Memory B cell (primary cell): ENCODE data around the gene NT5E.
"Not testable (repeated sequence)": the region's sequence is repeated elsewhere in the genome, so short reads cannot be mapped to it uniquely, and the experiment has no call there.

ENCODE experiments used
- ATAC-seq: fragments of 150-1000 bp; cut with Tn5 transposase; 2 replicates; pipeline ENCODE4 v1.10.0; 2021; ENCODE audit warnings: low read depth, mild to moderate bottlenecking, moderate library complexity
- DNase-seq, 2 donors: peaks; one replicate each; pipeline ENCODE4 v3.0.0; 2022; ENCODE audit warnings: low spot score in 2 of 2
- H3K27ac Mint-ChIP-seq: one replicate; pipeline ENCODE4 v1.8.0; 2022; ENCODE audit warnings: mild to moderate bottlenecking, moderate library complexity, mixed read lengths
- H3K27me3 Mint-ChIP-seq: one replicate; pipeline ENCODE4 v1.8.0; 2022; ENCODE audit warnings: mixed read lengths
- H3K36me3 Mint-ChIP-seq: one replicate; pipeline ENCODE4 v1.8.0; 2022; ENCODE audit warnings: mild to moderate bottlenecking, mixed read lengths
- H3K4me1 Mint-ChIP-seq: one replicate; pipeline ENCODE4 v1.8.0; 2022; ENCODE audit warnings: mixed read lengths
- H3K4me3 Mint-ChIP-seq: one replicate; pipeline ENCODE4 v1.8.0; 2022; ENCODE audit warnings: mild to moderate bottlenecking, moderate library complexity, mixed read lengths
- H3K9me3 Mint-ChIP-seq: one replicate; pipeline ENCODE4 v1.8.0; 2022; ENCODE audit warnings: mixed read lengths

The NT5E gene

GRCh38 chr6:85506441-85507093, 56.7 kb downstream of the NT5E start:
- ATAC-seq = no peak
- Mint-ChIP-seq H3K27ac (peak overlapping the region; percentile 53), H3K9me3 (no peaks in the 10 kb centered on the region), H3K4me3 (no peak overlapping the region), H3K27me3 (no peaks in the 10 kb centered on the region), H3K36me3 (peaks cover 20% of the 10 kb centered on the region), H3K4me1 (no peaks in the 10 kb centered on the region)
- DNase-seq = no peak

- DNase-seq = no peak
These were observed 66.3 kb downstream of the NT5E start for GRCh38 chr6:85516168-85516567.

GRCh38 chr6:85524281-85524680, 74.4 kb downstream of the NT5E start:
- DNase-seq, H3K9me3 Mint-ChIP-seq, H3K4me3 Mint-ChIP-seq, H3K27me3 Mint-ChIP-seq, H3K4me1 Mint-ChIP-seq, H3K27ac Mint-ChIP-seq, ATAC-seq: not testable (repeated sequence)
- H3K36me3 Mint-ChIP-seq = peaks cover 41% of the 10 kb centered on the region

More at GRCh38 chr6:85516168-85516567, 66.3 kb downstream of the NT5E start:
- H3K27me3 Mint-ChIP-seq = no peaks in the 10 kb centered on the region
- H3K36me3 Mint-ChIP-seq = peaks cover 30% of the 10 kb centered on the region
- H3K27ac Mint-ChIP-seq = no peak overlapping the region
- no peak for ATAC-seq
- H3K4me1 Mint-ChIP-seq = no peaks in the 10 kb centered on the region
- H3K4me3 Mint-ChIP-seq = no peak overlapping the region
- no peaks in the 10 kb centered on the region for H3K9me3 Mint-ChIP-seq

GRCh38 chr6:85537055-85537494, 87.2 kb downstream of the NT5E start:
- Mint-ChIP-seq H3K36me3 (peaks cover 8% of the 10 kb centered on the region), H3K4me3 (no peak overlapping the region), H3K4me1 (no peaks in the 10 kb centered on the region), H3K27me3 (no peaks in the 10 kb centered on the region), H3K27ac (no peak overlapping the region), H3K9me3 (no peaks in the 10 kb centered on the region)
- DNase-seq (peak in 1 of 2 donors; percentile 1), ATAC-seq (no peak)

GRCh38 chr6:85544776-85545175, 94.9 kb downstream of the NT5E start:
- no peak for ATAC-seq
- H3K4me1 Mint-ChIP-seq = no peaks in the 10 kb centered on the region
- no peaks in the 10 kb centered on the region for H3K27me3 Mint-ChIP-seq
- DNase-seq = no peak
- H3K27ac Mint-ChIP-seq = no peak overlapping the region
- peaks cover 3% of the 10 kb centered on the region for H3K9me3 Mint-ChIP-seq
- H3K4me3 Mint-ChIP-seq = no peak overlapping the region
- peaks cover 15% of the 10 kb centered on the region for H3K36me3 Mint-ChIP-seq
